GM18868 (cell line): ENCODE data around the gene TMC8.
"Not testable (repeated sequence)": the region's sequence is repeated elsewhere in the genome, so short reads cannot be mapped to it uniquely, and the experiment has no call there.

ENCODE experiments used
- ATAC-seq: cut with Tn5 transposase; IDR thresholded peaks from one replicate; pipeline ENCODE4 v1.9.1; 2021; ENCODE audit warnings: mild to moderate bottlenecking, moderate library complexity; ENCODE audit not compliant: unreplicated experiment

Gene TMC8, protein sequence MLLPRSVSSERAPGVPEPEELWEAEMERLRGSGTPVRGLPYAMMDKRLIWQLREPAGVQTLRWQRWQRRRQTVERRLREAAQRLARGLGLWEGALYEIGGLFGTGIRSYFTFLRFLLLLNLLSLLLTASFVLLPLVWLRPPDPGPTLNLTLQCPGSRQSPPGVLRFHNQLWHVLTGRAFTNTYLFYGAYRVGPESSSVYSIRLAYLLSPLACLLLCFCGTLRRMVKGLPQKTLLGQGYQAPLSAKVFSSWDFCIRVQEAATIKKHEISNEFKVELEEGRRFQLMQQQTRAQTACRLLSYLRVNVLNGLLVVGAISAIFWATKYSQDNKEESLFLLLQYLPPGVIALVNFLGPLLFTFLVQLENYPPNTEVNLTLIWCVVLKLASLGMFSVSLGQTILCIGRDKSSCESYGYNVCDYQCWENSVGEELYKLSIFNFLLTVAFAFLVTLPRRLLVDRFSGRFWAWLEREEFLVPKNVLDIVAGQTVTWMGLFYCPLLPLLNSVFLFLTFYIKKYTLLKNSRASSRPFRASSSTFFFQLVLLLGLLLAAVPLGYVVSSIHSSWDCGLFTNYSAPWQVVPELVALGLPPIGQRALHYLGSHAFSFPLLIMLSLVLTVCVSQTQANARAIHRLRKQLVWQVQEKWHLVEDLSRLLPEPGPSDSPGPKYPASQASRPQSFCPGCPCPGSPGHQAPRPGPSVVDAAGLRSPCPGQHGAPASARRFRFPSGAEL

DNA sequence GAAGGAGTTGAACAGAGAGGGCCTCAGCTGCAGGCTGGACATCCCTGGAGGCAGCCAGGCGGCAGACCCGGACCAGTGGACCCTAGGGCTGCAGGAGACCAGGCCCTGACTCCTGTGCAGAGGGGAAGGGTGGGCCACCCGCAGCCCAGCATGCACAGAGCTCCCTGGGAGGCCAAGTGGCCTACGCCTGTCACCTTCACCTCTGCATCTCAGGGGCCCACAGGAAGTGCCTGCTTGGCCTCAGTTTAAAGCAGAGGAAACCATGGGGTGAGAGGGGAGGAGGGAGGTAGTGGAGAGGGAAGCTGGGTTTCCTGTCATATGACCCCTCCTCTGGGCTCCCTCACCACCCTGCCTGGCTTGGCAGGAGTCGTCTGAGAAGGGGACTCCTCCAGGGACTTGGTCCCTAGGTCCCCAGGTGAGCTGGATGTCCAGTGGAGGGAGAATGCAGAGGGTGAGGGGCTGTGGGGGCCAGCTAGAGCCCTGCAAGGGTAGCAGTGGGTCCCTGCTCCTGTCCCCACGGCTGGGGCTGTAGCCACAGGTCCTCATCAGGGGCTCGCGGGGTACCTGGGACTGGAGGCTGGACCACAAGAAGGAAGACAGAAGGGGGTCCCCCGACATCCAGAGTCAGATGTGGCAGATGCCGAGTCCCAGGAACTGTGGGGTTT lies at the start of gene TMC8:
Gene TMC8, plus strand, starts transcription at position 335 of the 665 bp plus-strand sequence. CDS start 818 bp downstream, outside the sequence.
- ATAC-seq, result no peak

DNA sequence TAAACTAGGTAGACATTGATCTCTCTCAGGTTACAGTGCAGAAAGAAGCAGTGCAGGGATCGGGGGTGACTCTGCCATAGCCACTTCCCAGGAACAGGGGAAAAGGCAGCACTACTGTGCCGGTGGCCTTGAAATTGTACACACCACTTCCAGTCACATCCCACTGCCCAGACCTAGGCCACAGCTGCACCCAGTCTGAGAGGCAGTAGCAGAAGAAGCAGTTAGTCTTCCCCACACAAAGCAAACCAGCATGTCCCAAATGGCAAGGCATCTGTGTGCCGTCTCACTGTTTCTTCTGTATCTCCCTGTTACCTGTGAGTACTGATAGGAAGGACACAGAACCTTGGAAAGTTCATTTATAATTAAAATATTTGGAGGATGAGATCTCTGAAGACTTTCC lies 49.0 kb upstream of the TMC8 start:
- no peak for ATAC-seq

DNA sequence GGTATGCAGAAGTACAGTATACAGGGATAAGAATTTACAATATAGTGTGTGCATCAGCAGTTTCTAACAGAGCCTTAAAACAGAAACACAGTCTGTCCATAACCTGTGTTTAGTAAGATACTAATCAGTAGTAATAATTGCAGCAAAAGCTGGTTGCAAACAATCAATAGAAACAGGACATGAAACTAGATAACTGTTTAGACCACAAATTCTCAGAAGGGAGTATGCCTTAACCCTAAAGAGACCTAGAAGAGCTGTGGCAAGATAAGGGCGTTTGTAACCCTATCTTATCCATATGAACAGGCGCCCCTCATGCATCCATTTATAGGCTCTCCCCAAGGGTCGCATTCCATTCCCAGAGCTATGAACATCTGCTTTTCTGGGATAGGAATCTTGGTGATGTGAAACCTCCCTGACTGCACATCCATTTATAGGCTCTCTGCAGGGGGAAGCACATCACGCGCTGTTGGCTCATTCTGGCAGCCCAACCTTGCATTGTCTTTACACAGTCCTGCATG lies 48.2 kb upstream of the TMC8 start:
- ATAC-seq, result not testable (repeated sequence)

DNA sequence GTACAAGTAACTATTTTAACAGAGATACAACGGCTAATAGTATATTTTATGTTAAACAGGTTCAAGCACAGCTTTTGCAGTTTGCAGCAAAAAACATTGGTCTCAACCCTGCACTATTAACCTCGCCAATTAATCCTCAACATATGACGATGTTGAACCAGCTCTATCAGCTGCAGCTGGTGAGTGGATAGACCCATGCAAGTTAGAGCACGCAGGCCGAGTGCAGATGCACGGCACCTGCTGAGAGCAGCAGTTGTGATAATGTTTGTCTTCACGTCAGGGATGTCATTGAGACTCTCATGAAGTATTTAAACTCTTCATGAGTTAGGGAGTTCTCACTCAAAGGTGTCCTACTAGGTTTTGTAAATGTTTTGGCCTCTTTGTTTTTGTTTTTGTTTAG lies 47.6 kb upstream of the TMC8 start:
- ATAC-seq, result no peak

DNA sequence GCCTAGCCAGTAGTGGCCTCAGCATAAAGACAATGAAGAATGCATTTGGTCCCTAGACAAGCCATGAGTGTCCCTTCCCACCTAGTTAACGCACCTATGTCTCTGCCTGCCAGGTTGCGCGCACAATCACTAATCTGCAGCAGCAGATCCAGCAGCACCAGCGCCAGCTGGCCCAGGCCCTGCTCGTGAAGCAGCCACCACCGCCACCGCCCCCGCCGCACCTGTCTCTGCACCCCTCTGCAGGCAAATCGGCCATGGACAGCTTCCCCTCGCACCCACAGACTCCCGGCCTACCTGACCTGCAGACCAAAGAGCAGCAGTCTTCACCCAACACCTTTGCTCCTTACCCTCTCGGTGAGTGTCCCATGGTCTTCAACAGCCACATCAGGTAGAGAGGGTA lies 43.8 kb upstream of the TMC8 start:
- no peak for ATAC-seq

DNA sequence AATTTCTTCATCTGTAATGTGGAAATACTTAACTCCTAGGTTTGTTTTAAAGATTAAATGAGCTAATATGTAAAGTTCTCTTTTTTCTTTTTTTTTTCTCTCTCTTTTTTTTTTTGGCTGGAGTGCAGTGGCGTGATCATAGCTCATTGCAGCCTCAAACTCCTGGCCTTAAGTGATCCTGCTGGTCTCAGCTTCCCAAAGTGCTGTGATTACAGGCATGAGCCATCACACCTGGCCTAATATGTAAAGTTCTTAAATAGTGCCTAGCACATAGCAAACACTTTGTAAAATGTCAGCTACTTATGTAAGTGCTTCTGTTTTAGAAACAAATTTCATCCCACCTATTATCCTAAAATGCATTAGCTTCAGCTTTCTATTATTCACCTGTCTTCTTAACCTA lies 42.0 kb upstream of the TMC8 start:
- no peak for ATAC-seq

DNA sequence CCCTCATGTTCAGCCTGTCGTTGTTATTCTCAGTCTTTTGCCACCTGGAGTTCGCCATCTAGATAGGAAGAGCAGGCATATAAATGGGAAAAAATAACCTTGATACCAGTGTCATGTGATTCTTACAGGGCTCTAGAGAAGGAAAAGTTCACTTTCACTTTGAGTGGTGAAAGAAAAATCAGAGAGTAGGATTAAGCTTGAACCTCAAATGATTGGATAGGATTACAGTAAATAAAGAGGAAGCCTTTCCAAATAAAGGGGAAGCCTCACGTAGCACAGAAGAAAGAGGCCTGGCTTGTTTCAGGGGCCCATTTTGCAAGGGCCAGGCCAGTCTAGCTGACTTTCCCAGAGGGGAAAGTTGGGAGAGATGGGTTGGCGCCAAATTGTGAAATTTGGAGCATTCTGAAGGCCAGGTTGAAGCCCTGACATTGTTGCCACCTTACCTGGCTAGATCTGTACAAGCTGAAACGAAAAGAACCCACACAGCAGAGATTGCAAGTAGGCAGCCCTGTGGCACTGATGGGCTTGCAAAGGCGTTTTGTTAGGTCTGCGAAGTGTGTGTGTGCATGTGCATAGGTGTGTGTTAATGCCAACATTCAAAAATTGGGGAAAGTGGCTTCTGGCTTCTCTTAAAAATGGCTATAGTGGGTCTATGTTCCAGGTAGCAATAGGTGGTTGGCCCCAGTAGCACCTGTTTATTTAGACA lies 40.8 kb upstream of the TMC8 start:
- no peak for ATAC-seq

DNA sequence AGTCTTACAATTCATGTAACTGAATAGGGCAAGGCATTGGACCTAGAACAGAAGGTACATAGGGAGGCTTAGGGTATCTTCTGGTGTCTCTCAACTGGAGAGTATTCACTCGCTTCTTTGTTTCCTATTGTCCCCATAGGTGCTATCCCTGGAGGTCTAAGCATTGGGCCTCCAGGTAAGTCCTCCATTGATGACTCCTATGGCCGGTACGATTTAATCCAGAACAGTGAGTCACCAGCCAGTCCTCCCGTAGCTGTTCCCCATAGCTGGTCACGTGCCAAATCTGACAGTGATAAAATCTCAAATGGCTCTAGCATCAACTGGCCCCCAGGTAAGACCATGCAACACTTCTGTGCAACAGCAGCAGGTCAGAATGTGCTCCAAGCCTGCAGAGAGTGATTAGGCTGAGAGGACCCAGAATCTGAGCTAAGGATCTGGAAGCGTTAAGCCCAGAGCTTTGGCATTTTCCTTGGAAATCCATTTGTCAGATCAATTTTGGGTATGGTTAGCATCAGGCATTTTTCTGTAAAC lies 37.7 kb upstream of the TMC8 start:
- ATAC-seq, result no peak

DNA sequence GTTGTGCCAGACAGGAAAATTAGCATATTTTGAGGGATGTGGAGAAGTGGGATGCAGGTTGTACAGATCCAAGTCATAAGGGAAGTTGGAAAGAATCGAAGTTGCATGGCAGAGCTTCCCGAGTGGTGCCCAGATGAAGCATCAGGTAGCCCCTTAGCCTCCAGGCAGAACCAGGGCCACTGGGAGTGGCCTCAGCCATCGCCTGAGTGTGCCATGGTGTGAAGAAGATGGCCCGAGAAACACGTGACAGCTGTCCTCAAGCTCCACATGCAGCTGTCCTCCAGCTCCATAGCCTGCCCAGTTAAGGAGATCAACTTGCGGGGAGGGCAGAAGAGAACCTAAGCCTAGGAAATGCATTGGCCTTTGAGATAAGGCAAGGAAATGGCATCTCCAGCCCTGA lies 35.5 kb upstream of the TMC8 start:
- no peak for ATAC-seq

DNA sequence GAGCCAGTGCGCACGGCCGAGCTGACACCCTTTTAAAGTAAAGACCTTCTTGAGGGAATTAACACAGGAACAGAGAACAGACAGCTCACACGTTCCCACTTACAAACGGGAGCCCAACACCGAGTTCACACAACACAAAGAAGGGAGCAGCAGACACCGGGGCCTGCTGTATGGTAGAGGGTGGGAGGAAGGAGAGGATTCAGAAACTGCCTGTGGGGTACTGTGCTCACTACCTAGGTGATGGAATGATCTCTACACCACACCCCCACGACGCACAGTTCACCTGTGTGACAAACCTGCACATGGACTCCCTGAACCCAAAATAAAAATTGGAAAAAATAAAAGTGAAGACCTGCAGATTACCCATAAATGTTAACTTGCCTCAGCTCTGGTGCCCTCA lies 34.5 kb upstream of the TMC8 start:
- ATAC-seq, result no peak

DNA sequence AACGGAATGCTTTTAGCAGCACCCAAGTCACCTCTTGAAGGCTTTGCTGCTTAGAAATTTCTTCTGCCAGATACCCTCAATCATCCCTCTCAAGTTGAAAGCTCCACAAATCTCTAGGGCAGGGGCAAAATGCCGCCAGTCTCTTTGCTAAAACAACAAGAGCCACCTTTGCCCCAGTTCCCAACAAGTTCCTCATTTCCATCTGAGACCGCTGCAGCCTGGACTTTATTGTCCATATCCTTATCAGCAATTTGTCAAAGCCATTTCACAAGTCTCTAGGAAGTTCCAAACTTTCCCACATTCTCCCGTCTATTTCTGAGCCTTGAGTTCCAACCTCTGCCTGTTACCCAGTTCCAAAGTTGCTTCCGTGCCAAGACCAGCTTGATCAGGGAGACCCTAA lies 29.5 kb upstream of the TMC8 start:
- no peak for ATAC-seq

DNA sequence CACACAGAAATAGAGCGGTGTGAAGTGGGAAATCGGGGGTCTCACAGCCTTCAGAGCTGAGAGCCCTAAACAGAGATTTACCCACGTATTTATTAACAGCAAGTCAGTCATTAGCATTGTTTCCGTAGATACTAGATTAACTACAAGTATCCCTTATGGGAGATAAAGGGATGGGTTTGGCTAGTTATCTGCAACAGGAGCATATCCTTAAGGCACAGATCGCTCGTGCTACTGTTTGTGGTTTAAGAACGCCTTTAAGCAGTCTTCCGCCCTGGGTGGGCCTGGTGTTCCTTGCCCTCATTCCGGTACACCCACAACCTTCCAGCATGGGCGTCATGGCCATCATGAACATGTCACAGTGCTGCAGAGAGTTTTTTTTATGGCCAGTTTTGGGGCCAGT lies 29.0 kb upstream of the TMC8 start:
- no peak for ATAC-seq

DNA sequence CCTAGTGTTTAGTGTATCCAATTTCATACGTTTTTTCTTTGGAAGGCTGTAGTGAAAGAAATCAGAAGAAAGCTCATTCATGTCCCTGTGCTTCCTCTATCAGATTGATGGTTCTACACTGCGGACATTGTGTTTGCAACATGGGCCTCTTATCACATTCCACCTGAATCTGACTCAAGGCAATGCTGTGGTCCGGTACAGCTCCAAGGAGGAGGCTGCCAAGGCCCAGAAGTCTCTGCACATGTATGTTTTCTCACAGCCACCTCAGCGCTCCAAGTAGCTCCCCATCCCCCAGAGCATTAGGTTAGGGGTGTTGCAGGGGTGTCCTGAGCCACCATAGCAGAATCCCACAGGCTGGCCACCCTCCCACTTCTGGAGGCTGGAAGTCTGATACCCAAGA lies 27.3 kb upstream of the TMC8 start:
- no peak for ATAC-seq

DNA sequence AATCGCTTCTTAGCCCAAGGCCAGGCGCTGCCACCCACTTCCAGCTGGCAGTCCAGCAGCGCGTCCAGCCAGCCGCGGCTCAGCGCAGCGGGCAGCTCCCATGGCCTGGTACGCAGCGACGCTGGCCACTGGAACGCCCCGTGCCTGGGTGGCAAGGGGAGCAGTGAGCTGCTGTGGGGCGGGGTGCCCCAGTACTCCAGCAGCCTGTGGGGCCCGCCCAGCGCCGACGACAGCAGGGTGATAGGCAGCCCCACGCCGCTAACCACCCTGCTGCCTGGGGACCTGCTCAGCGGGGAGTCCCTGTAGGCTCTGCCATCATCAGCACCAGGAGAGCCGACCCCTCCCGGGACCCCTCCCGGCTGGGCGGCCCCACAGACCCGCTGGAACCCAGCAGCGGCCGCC lies 26.0 kb upstream of the TMC8 start:
- no peak for ATAC-seq

DNA sequence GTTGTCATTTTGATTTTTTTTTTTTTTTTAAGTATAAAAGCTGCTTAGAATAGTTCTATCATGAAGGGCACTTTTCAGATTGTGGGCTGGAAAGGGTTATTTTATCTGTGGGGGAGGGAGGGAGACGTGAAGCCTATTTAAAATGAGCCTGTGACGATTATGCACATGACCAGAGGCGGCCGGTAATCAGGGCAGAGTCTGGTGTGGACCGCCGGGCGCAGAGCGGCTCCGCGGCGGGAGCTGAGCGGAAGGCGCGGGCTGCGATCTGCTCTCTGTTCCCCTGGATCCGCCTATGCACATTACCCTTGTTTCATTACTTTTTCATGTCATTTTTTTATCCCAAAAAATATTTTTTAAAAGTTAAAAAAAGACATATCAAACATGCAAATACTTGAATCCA lies 25.5 kb upstream of the TMC8 start:
- ATAC-seq, result no peak

DNA sequence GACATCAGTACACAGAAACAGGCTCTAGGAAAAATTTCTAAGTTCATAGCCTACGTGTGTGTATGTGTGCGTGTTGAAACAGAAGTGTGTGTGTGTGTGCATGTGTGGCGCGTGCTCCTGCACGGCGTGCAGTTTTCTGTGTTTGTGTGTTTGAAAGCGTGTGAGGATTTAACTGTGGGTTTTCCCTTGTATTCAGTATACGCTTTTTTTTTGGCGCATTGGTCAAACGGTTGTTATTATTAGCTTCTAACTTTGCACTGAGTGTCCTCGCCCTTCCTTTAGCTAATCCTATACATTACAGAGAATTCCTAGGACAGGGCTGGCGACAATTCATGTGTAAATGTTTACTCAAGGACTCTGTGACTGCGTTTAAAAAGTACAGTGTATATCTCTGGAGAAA lies 25.0 kb upstream of the TMC8 start:
- no peak for ATAC-seq

DNA sequence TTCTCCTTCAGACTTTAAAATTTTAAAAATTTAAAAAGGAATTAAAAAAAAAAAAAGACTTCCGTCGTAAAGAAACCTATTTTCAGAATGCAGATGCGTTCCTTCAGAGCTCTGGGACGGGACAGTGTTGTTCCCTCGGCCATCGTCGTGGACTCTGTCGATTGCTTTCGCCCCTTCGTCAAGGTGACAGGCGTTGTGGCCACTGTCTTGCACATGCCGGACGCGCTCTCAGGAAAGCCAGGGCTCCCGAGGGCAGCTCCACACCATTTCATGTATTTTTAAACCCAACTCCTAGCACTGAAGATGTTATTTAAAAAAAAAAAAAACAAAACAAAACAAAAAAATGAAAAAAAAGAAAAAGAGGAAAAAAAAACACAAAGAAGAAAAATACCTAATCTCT lies 24.4 kb upstream of the TMC8 start:
- ATAC-seq, result no peak

DNA sequence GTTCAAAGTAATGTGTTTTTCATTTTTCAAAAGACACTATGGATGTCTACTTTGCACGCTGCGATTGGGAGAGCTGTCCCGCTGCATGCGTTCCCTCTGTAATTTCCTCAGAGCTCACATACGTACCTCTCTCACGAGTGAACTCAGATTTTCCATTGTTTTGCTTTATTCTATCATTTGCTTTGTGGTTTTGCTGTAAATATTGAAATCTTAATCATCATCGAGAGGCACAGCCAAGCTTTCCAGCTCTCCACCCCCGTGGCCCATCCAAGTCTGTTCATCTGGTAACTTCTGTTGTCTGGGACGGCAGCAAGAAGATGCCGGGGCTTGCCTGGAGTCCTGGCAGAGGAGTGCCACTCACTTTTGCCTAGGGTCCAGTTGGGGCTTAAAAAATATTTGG lies 23.1 kb upstream of the TMC8 start:
- no peak for ATAC-seq

DNA sequence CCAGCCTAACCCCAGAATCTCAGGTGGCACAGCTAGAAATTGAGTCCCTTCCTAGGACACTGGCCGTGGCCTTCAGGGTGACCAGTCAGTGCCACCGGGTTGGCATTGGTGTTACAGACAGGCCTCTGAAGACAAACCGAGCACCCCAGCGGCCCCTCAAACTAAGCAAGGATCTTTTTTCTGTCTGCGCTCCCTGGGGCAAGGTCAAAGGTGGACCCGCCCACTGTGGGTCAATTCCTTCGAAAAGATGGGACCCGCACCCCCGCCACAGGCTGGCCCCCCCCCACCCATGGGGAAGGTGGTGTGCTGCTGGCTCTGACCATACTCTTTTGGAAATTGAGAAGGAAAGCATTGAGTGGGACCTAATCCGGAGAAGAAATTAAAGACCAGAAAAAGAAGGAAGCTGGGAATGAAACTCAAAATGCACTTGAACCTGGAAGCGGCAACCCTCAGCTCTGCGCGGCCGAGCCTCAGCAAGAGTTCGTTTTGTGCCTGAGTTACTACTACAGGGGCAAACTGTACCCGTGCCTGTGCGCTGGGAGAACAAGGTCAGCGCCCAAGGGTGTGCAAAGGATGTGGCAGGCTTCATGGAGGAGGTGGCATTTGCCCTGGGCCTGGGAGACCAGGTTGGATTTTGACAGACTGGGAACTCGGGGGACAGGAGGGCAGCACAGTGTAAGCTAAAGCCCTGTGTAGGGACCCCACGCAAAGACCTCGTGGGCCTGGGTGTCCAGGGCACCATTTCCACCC lies 22.4 kb upstream of the TMC8 start:
- no peak for ATAC-seq
